ENCODE data around the gene CACNA1H.

Gene CACNA1H

DNA sequence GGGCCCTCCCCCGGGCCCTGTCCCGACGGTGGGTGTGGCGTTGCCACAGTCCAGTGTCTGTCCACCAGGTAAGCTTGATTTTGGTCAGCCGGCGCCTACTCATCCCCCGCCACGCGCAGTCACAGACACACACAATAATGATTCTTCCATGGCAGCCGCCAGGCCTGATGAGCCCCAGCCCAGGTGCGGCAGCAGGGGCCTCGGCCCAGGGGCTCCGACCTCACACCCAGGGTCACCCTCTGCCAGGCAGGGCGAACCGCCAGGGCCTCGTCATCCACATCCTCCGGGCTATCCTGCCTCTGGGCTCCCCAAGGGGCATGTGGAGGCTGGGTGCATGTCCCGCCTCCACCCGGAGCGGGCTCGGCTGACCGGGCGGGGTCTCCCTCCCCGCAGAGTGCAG is 64.6 kb downstream of the CACNA1H start:
- Histone ChIP-seq H3K4me1 (ENCODE audit: control insufficient read depth, low read length) (no peaks in the 10 kb centered on the region), H4K20me1 (ENCODE audit: control insufficient read depth, insufficient read depth, low read depth, low read length) (no peaks in the 10 kb centered on the region), H3K79me2 (ENCODE audit: control insufficient read depth, low read length) (no peaks in the 10 kb centered on the region), H3K36me3 (ENCODE audit: control insufficient read depth, low read length) (no peaks in the 10 kb centered on the region), H3K4me3 (ENCODE audit: low read length) (no peak overlapping the region), H3F3A (ENCODE audit: control insufficient read depth, insufficient read depth) (no peaks in the 10 kb centered on the region), H3K9me3 (ENCODE audit: control insufficient read depth, insufficient read depth, low read length) (no peaks in the 10 kb centered on the region), H3K27me3 (ENCODE audit: control insufficient read depth, low read length) (no peaks in the 10 kb centered on the region), H3K4me2 (ENCODE audit: low read length) (no peak overlapping the region), H3K9me2 (replicated peaks; ENCODE audit: control insufficient read depth, low read length) (no peaks in the 10 kb centered on the region), H3K27ac (ENCODE audit: low read depth, low read length) (no peak overlapping the region)
- TF ChIP-seq EZH2phosphoT487 (IDR thresholded peaks at IDR 0.05; ENCODE audit: borderline replicate concordance, low read length) = no peak
- TF ChIP-seq CTCF (IDR thresholded peaks at IDR 0.05; ENCODE audit: low read depth, low read length, poor library complexity, severe bottlenecking) = no peak

DNA sequence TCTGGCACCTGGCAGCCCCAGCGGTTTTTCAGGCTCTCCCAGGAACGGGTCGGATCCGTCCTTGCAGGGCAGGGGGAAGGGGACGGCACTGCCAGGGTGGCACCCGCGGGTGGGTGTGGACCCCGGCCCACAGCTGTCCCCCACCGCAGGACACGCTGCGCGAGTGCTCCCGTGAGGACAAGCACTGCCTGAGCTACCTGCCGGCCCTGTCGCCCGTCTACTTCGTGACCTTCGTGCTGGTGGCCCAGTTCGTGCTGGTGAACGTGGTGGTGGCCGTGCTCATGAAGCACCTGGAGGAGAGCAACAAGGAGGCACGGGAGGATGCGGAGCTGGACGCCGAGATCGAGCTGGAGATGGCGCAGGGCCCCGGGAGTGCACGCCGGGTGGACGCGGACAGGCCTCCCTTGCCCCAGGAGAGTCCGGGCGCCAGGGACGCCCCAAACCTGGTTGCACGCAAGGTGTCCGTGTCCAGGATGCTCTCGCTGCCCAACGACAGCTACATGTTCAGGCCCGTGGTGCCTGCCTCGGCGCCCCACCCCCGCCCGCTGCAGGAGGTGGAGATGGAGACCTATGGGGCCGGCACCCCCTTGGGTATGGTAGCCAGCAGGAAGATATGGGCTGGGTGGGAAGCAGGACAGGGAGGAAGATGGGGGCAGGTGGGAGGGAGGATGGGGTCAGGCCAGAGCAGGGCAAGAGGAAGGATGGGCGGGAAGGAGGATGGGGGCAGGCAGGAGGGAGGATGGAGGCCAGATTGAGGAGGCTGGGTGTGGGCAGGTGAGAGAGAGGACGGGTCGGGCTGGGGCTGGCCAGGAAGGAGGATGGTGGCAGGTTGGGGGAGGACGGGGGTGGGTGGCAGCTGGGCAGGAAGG is 65.4 kb downstream of the CACNA1H start:
- Histone ChIP-seq H3K36me3 (ENCODE audit: control insufficient read depth, low read length) (no peaks in the 10 kb centered on the region), H3K27me3 (ENCODE audit: control insufficient read depth, low read length) (no peaks in the 10 kb centered on the region)
- no peak for TF ChIP-seq EZH2phosphoT487 (IDR thresholded peaks at IDR 0.05; ENCODE audit: borderline replicate concordance, low read length)
- no peak for TF ChIP-seq CTCF (IDR thresholded peaks at IDR 0.05; ENCODE audit: low read depth, low read length, poor library complexity, severe bottlenecking)

DNA sequence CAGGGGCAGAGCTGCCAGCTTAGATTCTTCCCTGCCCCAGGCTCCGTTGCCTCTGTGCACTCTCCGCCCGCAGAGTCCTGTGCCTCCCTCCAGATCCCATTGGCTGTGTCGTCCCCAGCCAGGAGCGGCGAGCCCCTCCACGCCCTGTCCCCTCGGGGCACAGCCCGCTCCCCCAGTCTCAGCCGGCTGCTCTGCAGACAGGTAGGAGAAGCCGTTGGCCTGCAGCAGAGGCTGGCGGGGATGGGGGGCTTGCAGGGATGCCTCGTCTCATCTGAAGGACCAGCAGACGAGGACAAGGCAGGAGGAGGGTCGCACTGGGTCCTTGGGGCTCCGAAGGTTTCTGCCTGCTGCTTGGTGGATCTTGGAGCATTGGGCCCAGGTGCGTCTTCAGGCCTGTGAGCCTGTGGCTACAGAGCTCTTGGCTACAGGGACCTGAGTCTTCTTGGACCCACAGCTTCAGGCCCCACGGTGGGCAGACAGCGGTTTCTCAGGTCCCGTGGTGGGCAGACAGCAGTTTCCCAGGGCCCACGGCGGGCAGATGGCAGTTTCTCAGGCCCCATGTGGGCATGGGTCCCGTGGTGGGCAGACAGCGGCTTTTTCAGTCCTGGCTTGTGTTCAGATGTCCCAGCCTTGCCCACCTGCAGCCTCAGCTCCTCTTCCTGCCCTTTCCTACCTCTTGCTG is 66.2 kb downstream of the CACNA1H start:
- H3K9me3 ChIP-seq (ENCODE audit: control insufficient read depth, insufficient read depth, low read length) = no peaks in the 10 kb centered on the region
- no peaks in the 10 kb centered on the region for H4K20me1 ChIP-seq (ENCODE audit: control insufficient read depth, insufficient read depth, low read depth, low read length)
- no peaks in the 10 kb centered on the region for H3K79me2 ChIP-seq (ENCODE audit: control insufficient read depth, low read length)
- H3K4me1 ChIP-seq (ENCODE audit: control insufficient read depth, low read length) = no peaks in the 10 kb centered on the region
- no peaks in the 10 kb centered on the region for H3K27me3 ChIP-seq (ENCODE audit: control insufficient read depth, low read length)
- TF ChIP-seq EZH2phosphoT487 (IDR thresholded peaks at IDR 0.05; ENCODE audit: borderline replicate concordance, low read length) (no peak), CTCF (IDR thresholded peaks at IDR 0.05; ENCODE audit: low read depth, low read length, poor library complexity, severe bottlenecking) (no peak)
- H3F3A ChIP-seq (ENCODE audit: control insufficient read depth, insufficient read depth) = no peaks in the 10 kb centered on the region
- H3K4me3 ChIP-seq (ENCODE audit: low read length) = no peak overlapping the region
- H3K4me2 ChIP-seq (ENCODE audit: low read length) = no peak overlapping the region
- no peaks in the 10 kb centered on the region for H3K36me3 ChIP-seq (ENCODE audit: control insufficient read depth, low read length)
- H3K27ac ChIP-seq (ENCODE audit: low read depth, low read length) = no peak overlapping the region
- no peaks in the 10 kb centered on the region for H3K9me2 ChIP-seq (replicated peaks; ENCODE audit: control insufficient read depth, low read length)

More for the DNA sequence above, 65.4 kb downstream of the CACNA1H start:
- Histone ChIP-seq H3K9me2 (replicated peaks; ENCODE audit: control insufficient read depth, low read length) (no peaks in the 10 kb centered on the region), H3F3A (ENCODE audit: control insufficient read depth, insufficient read depth) (no peaks in the 10 kb centered on the region), H3K9me3 (ENCODE audit: control insufficient read depth, insufficient read depth, low read length) (no peaks in the 10 kb centered on the region), H3K4me1 (ENCODE audit: control insufficient read depth, low read length) (no peaks in the 10 kb centered on the region), H4K20me1 (ENCODE audit: control insufficient read depth, insufficient read depth, low read depth, low read length) (no peaks in the 10 kb centered on the region), H3K4me2 (ENCODE audit: low read length) (no peak overlapping the region), H3K4me3 (ENCODE audit: low read length) (no peak overlapping the region), H3K27ac (ENCODE audit: low read depth, low read length) (no peak overlapping the region), H3K79me2 (ENCODE audit: control insufficient read depth, low read length) (no peaks in the 10 kb centered on the region)

Measured in DOHH2 (cell line).